Calu3 (cell line): ENCODE measurements around the gene FAM193A. TPM values are rescaled to one million over a fixed set of nuclear protein-coding genes. Genes with fewer than 3 reads are reported as not detected.
"Not testable (repeated sequence)": the region's sequence is repeated elsewhere in the genome, so short reads cannot be mapped to it uniquely, and the experiment has no call there.

Experiments
- BruUV-seq: library from RNA; stranded (reverse); fragments of 400-500 nt; replicated peaks from 2 replicates; lab custom pipeline; 2021; lab: Mats Ljungman, UMichigan
- CTCF ChIA-PET: fragments of 300-600 bp; sonication (Branson Sonifier 250); formaldehyde crosslinking; loops from one replicate; lab custom pipeline; 2022; ENCODE audit warnings: antibody characterized with exemption; lab: Charles Lee
- DNase-seq: peaks from one replicate; pipeline ENCODE4 v3.0.0; 2022
- H3K27ac Mint-ChIP-seq: one replicate; pipeline ENCODE4 v1.8.0; 2022; ENCODE audit warnings: mixed read lengths; ENCODE audit not compliant: unreplicated experiment
- H3K27me3 Mint-ChIP-seq: one replicate; pipeline ENCODE4 v1.8.0; 2022; ENCODE audit warnings: mixed read lengths; ENCODE audit not compliant: unreplicated experiment
- H3K36me3 Mint-ChIP-seq: one replicate; pipeline ENCODE4 v1.8.0; 2022; ENCODE audit warnings: mild to moderate bottlenecking, moderate library complexity, mixed read lengths; ENCODE audit not compliant: insufficient read depth, unreplicated experiment
- H3K4me1 Mint-ChIP-seq: one replicate; pipeline ENCODE4 v1.8.0; 2022; ENCODE audit warnings: mild to moderate bottlenecking, low read depth, mixed read lengths; ENCODE audit not compliant: unreplicated experiment
- H3K4me3 Mint-ChIP-seq: one replicate; pipeline ENCODE4 v1.8.0; 2022; ENCODE audit warnings: mild to moderate bottlenecking, low read depth, moderate library complexity, mixed read lengths; ENCODE audit not compliant: unreplicated experiment
- H3K9me3 Mint-ChIP-seq: one replicate; pipeline ENCODE4 v1.8.0; 2022; ENCODE audit warnings: low read depth, mixed read lengths; ENCODE audit not compliant: unreplicated experiment
- intact Hi-C: fragments of 100-400 bp; cut with micrococcal nuclease; formaldehyde crosslinking; loops from one replicate; pipeline ENCODE4 v1.10.0; 2022; ENCODE audit not compliant: unreplicated experiment
- total RNA-seq: library from RNA; stranded (reverse); gene quantifications from 2 replicates; pipeline ENCODE4 v1.2.3, GENCODE V29; 2022
- TF ChIP-seq, protein P1 (sequence below): fragments of 200-600 bp; IDR thresholded peaks from one replicate; pipeline ENCODE4 v1.8.0; 2022; ENCODE audit warnings: antibody characterized with exemption; ENCODE audit not compliant: unreplicated experiment

Gene FAM193A
- total RNA-seq, 1 experiment from 2014 or later, result 20.0 TPM

DNA sequence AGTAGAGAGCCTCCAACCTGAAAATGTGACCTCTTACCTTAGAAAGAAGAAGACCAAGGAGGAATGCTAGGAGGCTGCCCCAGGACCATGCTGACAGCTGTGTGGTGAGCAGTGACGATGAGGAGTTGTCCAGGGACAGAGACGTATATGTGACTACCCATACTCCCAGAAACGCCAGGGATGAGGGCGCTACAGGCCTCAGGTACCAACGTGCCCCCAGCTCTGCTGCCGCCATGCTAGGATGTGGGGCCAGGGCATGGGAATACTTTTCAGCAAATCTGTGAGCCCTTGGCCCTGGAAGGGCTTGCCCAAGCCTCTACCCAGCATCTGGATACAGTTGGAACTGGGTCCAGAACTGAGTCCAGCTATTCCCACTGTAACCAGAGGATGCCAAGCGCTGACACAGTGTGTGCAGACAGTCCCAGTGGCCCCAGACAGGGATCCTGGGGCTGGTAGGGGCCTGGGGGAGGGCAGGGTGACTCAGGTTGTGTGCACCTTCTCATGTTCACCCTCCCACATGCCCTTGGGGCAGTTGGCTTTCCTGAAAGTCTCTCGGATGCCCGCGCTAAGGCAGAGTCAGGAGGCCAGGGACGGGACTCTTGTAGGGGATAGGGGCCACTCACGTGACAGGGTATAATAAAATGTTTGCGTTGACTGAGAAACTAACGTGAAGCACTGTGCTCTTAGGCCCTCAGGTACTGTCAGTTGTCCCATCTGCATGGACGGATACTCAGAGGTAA, 23.9 kb upstream of the FAM193A start:
- Mint-ChIP-seq H3K27ac (no peak overlapping the region), H3K9me3 (no peaks in the 10 kb centered on the region), H3K36me3 (peaks cover 23% of the 10 kb centered on the region), H3K4me3 (no peak overlapping the region), H3K27me3 (no peaks in the 10 kb centered on the region), H3K4me1 (no peaks in the 10 kb centered on the region)
- TF ChIP-seq, protein P1, sequence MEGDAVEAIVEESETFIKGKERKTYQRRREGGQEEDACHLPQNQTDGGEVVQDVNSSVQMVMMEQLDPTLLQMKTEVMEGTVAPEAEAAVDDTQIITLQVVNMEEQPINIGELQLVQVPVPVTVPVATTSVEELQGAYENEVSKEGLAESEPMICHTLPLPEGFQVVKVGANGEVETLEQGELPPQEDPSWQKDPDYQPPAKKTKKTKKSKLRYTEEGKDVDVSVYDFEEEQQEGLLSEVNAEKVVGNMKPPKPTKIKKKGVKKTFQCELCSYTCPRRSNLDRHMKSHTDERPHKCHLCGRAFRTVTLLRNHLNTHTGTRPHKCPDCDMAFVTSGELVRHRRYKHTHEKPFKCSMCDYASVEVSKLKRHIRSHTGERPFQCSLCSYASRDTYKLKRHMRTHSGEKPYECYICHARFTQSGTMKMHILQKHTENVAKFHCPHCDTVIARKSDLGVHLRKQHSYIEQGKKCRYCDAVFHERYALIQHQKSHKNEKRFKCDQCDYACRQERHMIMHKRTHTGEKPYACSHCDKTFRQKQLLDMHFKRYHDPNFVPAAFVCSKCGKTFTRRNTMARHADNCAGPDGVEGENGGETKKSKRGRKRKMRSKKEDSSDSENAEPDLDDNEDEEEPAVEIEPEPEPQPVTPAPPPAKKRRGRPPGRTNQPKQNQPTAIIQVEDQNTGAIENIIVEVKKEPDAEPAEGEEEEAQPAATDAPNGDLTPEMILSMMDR, result no peak
- intact Hi-C loops, result no loop called here
- no peak for DNase-seq
- CTCF ChIA-PET, result no interaction called here
- BruUV-seq, result no TSS peak

DNA sequence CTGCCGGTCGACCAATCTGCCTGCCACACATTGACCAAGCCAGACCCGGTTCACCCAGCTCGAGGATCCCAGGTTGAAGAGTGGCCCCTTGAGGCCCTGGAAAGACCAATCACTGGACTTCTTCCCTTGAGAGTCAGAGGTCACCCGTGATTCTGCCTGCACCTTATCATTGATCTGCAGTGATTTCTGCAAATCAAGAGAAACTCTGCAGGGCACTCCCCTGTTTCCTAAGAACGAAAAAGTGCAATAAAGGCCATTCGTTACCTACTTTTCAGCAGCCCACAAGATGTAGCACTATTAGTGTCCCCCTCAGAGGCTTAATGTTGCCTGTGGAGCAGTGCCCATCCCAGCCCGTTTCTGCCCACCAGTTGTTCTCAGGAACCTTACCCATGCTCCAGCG, 22.3 kb upstream of the FAM193A start:
- H3K27ac Mint-ChIP-seq, CTCF ChIA-PET, H3K27me3 Mint-ChIP-seq, H3K4me3 Mint-ChIP-seq, DNase-seq, H3K9me3 Mint-ChIP-seq, H3K4me1 Mint-ChIP-seq, intact Hi-C loops: not testable (repeated sequence)
- peaks cover 16% of the 10 kb centered on the region for H3K36me3 Mint-ChIP-seq
- TSS peak; percentile 43 for BruUV-seq

DNA sequence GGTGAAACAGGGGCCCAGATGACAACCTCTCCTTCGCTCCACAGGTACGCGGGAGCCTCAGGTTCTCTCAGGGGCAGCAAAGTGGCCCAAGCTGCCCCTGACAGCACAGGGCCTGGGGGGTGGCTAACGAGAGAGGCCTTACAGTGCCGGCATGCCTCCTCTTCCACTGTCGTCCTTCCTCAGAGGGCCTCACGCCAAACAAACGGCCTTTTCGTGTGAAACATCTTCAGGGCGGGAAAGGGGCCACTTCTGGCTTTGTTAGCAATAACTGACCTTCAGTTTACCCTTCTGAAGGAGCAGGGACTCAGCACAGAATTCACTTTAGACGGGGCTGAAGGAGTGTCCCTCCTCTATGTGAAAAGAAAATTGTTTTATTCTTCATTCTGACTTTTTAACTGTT, 21.5 kb upstream of the FAM193A start:
- peaks cover 16% of the 10 kb centered on the region for H3K36me3 Mint-ChIP-seq
- H3K4me3 Mint-ChIP-seq, DNase-seq, H3K4me1 Mint-ChIP-seq, intact Hi-C loops, H3K27me3 Mint-ChIP-seq, CTCF ChIA-PET, H3K9me3 Mint-ChIP-seq, H3K27ac Mint-ChIP-seq, BruUV-seq: not testable (repeated sequence)

DNA sequence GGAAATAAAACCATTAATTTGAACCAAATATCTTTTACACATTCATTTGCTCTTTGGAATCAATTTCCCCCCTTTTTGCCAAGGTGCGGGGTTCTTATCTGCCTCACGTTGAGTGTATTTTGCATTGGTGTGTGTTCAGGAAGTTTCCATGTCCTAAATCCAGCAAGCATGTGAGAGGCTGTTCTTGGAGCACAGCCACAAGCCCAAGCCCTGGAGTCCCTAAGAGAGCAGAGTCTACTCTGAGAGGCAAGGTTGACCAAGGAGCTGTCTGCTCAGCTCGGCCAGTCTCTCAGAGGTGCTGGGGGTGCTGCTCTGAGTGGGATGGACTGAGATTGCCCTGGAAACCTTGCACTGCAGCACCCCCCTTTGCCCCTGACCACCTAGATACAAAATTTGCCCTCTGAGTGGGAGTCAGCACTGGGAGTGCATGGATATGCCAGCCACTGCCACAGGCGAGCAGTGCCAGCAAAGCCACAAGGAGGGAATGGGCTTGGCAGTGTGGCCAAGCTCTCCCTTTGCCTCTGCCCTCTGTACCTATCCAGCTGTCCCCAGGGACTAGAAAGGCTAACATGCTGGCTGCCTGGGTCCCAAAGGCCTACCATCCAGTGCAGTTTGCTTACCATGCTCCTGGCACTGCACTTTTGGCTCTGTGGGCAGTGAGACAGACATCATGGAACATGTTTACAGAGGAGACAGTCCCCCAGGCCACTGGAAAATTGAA, 20.5 kb upstream of the FAM193A start:
- peaks cover 16% of the 10 kb centered on the region for H3K36me3 Mint-ChIP-seq
- H3K4me1 Mint-ChIP-seq, result no peaks in the 10 kb centered on the region
- H3K4me3 Mint-ChIP-seq, result no peak overlapping the region
- DNase-seq, result no peak
- intact Hi-C loops, result no loop called here
- no peaks in the 10 kb centered on the region for H3K9me3 Mint-ChIP-seq
- TF ChIP-seq, protein P1, result no peak
- H3K27me3 Mint-ChIP-seq, result no peaks in the 10 kb centered on the region
- BruUV-seq, result no TSS peak
- CTCF ChIA-PET, result no interaction called here
- no peak overlapping the region for H3K27ac Mint-ChIP-seq

DNA sequence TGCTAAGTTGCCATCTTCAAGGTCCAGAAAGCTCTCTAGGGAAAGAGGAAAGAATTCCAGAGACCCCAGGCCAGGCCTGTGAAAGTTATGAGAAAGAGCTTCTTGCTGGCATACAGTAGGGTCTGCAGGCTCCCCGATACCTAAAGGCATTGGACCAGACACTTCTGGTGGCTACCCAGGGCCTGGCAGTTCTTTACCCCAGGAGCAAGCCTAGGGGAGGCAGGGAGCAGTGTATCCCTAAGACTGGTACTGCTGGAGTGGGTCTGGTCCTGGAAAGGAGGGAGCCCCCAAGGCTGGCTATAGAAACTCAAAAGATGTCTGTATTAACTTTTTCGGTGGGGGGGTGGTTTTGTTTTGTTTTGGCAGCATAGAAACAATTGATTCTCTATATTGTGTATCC, 19.8 kb upstream of the FAM193A start:
- TF ChIP-seq, protein P1, result no peak
- Mint-ChIP-seq H3K27ac (no peak overlapping the region), H3K4me1 (no peaks in the 10 kb centered on the region), H3K9me3 (no peaks in the 10 kb centered on the region), H3K4me3 (no peak overlapping the region), H3K36me3 (peaks cover 16% of the 10 kb centered on the region), H3K27me3 (no peaks in the 10 kb centered on the region)
- CTCF ChIA-PET, result no interaction called here
- intact Hi-C loops, result no loop called here
- DNase-seq, result no peak
- no TSS peak for BruUV-seq
